ENCODE results near the gene ERC2. TPM values are rescaled to one million over a fixed set of nuclear protein-coding genes. Genes with fewer than 3 reads are reported as not detected.

Gene ERC2
- total RNA-seq, 3 donors from 2014 or later (not counting 1 experiment from before 2014, with no cell fraction given): not detected

- no peak overlapping the region for H3K4me3 Mint-ChIP-seq
- no peak for TF ChIP-seq CTCF (IDR thresholded peaks at IDR 0.05)
- no peaks in the 10 kb centered on the region for H3K9me3 ChIP-seq (ENCODE audit: control insufficient read depth, insufficient read depth, low read length)
- no peaks in the 10 kb centered on the region for H3K9me3 Mint-ChIP-seq
- DNase-seq (no peak), ATAC-seq (no peak)
- H3K27me3 Mint-ChIP-seq (ENCODE audit: low read depth in 2 of 2): peaks cover 0 to under 1% of the 10 kb centered on the region in 2 donors
- H3K36me3 Mint-ChIP-seq: no peaks in the 10 kb centered on the region
- WGBS (ENCODE audit: insufficient coverage): 85% methylated on average over 5 of the region's 5 CpGs
- no peak overlapping the region for H3K27ac ChIP-seq (ENCODE audit: low read length)
- H3K36me3 ChIP-seq (ENCODE audit: control insufficient read depth, insufficient read depth, low read length): no peaks in the 10 kb centered on the region
- H3K27ac Mint-ChIP-seq: no peak overlapping the region
- peaks cover 4% of the 10 kb centered on the region for H3K27me3 ChIP-seq (ENCODE audit: control insufficient read depth, insufficient read depth, low read length)
- no peak overlapping the region for H3K4me3 ChIP-seq (ENCODE audit: low read length)
- H3K4me1 ChIP-seq (ENCODE audit: control insufficient read depth, insufficient read depth, low read length): no peaks in the 10 kb centered on the region
- intact Hi-C loops (cut with micrococcal nuclease): no loop called here
- no peaks in the 10 kb centered on the region for H3K4me1 Mint-ChIP-seq
Observed at GRCh38 chr3:55717481-55717880, 750.8 kb downstream of the ERC2 start.

GRCh38 chr3:55716611-55717225 lies 751.5 kb downstream of the ERC2 start:
- Mint-ChIP-seq H3K4me1 (no peaks in the 10 kb centered on the region), H3K36me3 (no peaks in the 10 kb centered on the region), H3K27me3 (ENCODE audit: low read depth in 2 of 2) (no peaks in the 10 kb centered on the region), H3K4me3 (no peak overlapping the region), H3K9me3 (no peaks in the 10 kb centered on the region), H3K27ac (no peak overlapping the region)
- Histone ChIP-seq H3K27ac (ENCODE audit: low read length) (no peak overlapping the region), H3K4me1 (ENCODE audit: control insufficient read depth, insufficient read depth, low read length) (no peaks in the 10 kb centered on the region), H3K4me3 (ENCODE audit: low read length) (no peak overlapping the region), H3K27me3 (ENCODE audit: control insufficient read depth, insufficient read depth, low read length) (peaks cover 3% of the 10 kb centered on the region), H3K9me3 (ENCODE audit: control insufficient read depth, insufficient read depth, low read length) (no peaks in the 10 kb centered on the region), H3K36me3 (ENCODE audit: control insufficient read depth, insufficient read depth, low read length) (no peaks in the 10 kb centered on the region)
- DNase-seq (no peak), ATAC-seq (no peak)
- TF ChIP-seq CTCF (IDR thresholded peaks at IDR 0.05): no peak
- WGBS (ENCODE audit: insufficient coverage): 76% methylated on average over 2 of the region's 2 CpGs
- intact Hi-C loops (cut with micrococcal nuclease): no loop called here

GRCh38 chr3:55716044-55716443 lies 752.2 kb downstream of the ERC2 start:
- TF ChIP-seq CTCF (IDR thresholded peaks at IDR 0.05): no peak
- no peak for ATAC-seq
- Histone ChIP-seq H3K27me3 (ENCODE audit: control insufficient read depth, insufficient read depth, low read length) (no peaks in the 10 kb centered on the region), H3K27ac (ENCODE audit: low read length) (no peak overlapping the region), H3K36me3 (ENCODE audit: control insufficient read depth, insufficient read depth, low read length) (no peaks in the 10 kb centered on the region), H3K9me3 (ENCODE audit: control insufficient read depth, insufficient read depth, low read length) (no peaks in the 10 kb centered on the region), H3K4me3 (ENCODE audit: low read length) (no peak overlapping the region), H3K4me1 (ENCODE audit: control insufficient read depth, insufficient read depth, low read length) (no peaks in the 10 kb centered on the region)
- Mint-ChIP-seq H3K27me3 (ENCODE audit: low read depth in 2 of 2) (no peaks in the 10 kb centered on the region), H3K4me1 (no peaks in the 10 kb centered on the region), H3K27ac (no peak overlapping the region), H3K36me3 (no peaks in the 10 kb centered on the region), H3K9me3 (no peaks in the 10 kb centered on the region), H3K4me3 (no peak overlapping the region)
- DNase-seq: no peak
- intact Hi-C loops (cut with micrococcal nuclease): no loop called here

- H3K36me3 ChIP-seq (ENCODE audit: control insufficient read depth, insufficient read depth, low read length): no peaks in the 10 kb centered on the region
- no peaks in the 10 kb centered on the region for H3K9me3 ChIP-seq (ENCODE audit: control insufficient read depth, insufficient read depth, low read length)
- no peaks in the 10 kb centered on the region for H3K27me3 ChIP-seq (ENCODE audit: control insufficient read depth, insufficient read depth, low read length)
- no peak overlapping the region for H3K27ac ChIP-seq (ENCODE audit: low read length)
- Mint-ChIP-seq H3K4me1 (no peaks in the 10 kb centered on the region), H3K4me3 (no peak overlapping the region), H3K36me3 (no peaks in the 10 kb centered on the region), H3K27ac (no peak overlapping the region), H3K9me3 (no peaks in the 10 kb centered on the region), H3K27me3 (ENCODE audit: low read depth in 2 of 2) (no peaks in the 10 kb centered on the region)
- no peaks in the 10 kb centered on the region for H3K4me1 ChIP-seq (ENCODE audit: control insufficient read depth, insufficient read depth, low read length)
- intact Hi-C loops (cut with micrococcal nuclease): no loop called here
- no peak for DNase-seq
- TF ChIP-seq CTCF (IDR thresholded peaks at IDR 0.05): no peak
- no peak overlapping the region for H3K4me3 ChIP-seq (ENCODE audit: low read length)
- ATAC-seq: no peak
Observed at GRCh38 chr3:55714057-55714456, 754.2 kb downstream of the ERC2 start.

Data from natural killer cell (primary cell).